Measurements from ENCODE around the gene PDE5A. TPM values are rescaled to one million over a fixed set of nuclear protein-coding genes. Genes with fewer than 3 reads are reported as not detected.

The PDE5A gene
- polyA plus RNA-seq, 3 donors, result 0.80 to 0.82 TPM; not detected in 1

- no peaks in the 10 kb centered on the region for H3K79me2 ChIP-seq (ENCODE audit: insufficient read depth, low read length)
- intact Hi-C loops (cut with micrococcal nuclease), result loop anchor here in 1 of 2 donors (10.0 kb wide), 1 partner anchor 650 kb away; no protein-coding TSS in a partner anchor
- H3K27me3 Mint-ChIP-seq (ENCODE audit: low read depth in 3 of 3), result peaks cover 39 to 53% (median 42%) of the 10 kb centered on the region in 3 donors
Observed at GRCh38 chr4:119624356-119624755, 4.2 kb downstream of the PDE5A start.

DNA sequence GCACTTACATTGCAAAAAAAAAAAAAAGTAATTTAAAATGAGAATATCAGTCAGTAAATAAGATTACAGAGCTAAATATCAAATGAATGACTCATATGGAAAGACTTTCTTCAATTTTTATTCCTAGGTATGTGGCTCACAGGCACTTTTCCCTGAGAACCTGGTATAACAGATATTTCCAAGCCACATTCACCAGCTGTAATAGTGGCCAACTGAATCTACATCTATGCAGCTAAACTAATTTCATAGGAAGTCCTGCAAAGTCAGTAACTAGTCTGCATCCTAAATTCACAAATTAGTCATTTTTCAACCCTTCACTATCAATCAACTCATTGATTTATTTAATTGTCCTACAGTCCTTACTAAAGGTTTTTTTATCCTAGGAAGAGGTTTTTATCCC, 5.6 kb downstream of the PDE5A start:
- no peak for TF ChIP-seq CTCF (IDR thresholded peaks at IDR 0.05)
- Mint-ChIP-seq H3K4me1 (peaks cover 14% of the 10 kb centered on the region), H3K27me3 (ENCODE audit: low read depth in 3 of 3) (peaks cover 28 to 40% (median 31%) of the 10 kb centered on the region in 3 donors), H3K27ac (no peak overlapping the region), H3K9me3 (peaks cover 0 to 9% (median 6%) of the 10 kb centered on the region in 7 donors), H3K4me3 (no peak overlapping the region), H3K36me3 (peaks cover 6 to 7% of the 10 kb centered on the region in 2 donors)
- Histone ChIP-seq H3K4me1 (ENCODE audit: control insufficient read depth in 1 of 2, insufficient read depth in 2 of 2, low read length in 2 of 2) (peaks cover 15 to 17% of the 10 kb centered on the region in 2 donors), H3K4me3 (replicated peaks in 1 of 3; ENCODE audit: low read depth in 2 of 3, low read length in 3 of 3) (no peak overlapping the region), H2AFZ (ENCODE audit: insufficient read depth, low read depth, low read length, poor library complexity, severe bottlenecking) (no peak overlapping the region), H3K4me2 (replicated peaks; ENCODE audit: extremely low read depth, low read length, poor library complexity, severe bottlenecking) (no peak overlapping the region), H3K9ac (ENCODE audit: insufficient read depth, low read length, poor library complexity, severe bottlenecking) (no peak overlapping the region), H3K9me3 (replicated peaks in 1 of 2; ENCODE audit: control insufficient read depth in 1 of 2, insufficient read depth in 1 of 2, low read length in 2 of 2) (no peaks in the 10 kb centered on the region), H3K36me3 (replicated peaks in 1 of 2; ENCODE audit: control insufficient read depth in 1 of 2, insufficient read depth in 2 of 2, low read length in 2 of 2) (no peaks in the 10 kb centered on the region), H4K20me1 (ENCODE audit: insufficient read depth, low read length) (no peaks in the 10 kb centered on the region), H3K27ac (ENCODE audit: low read depth in 1 of 2, low read length in 2 of 2) (no peak overlapping the region), H3K79me2 (ENCODE audit: insufficient read depth, low read length) (no peaks in the 10 kb centered on the region), H3K27me3 (ENCODE audit: control insufficient read depth in 2 of 2, insufficient read depth in 2 of 2, low read length in 2 of 2) (peaks cover 25 to 34% of the 10 kb centered on the region in 2 donors)
- intact Hi-C loops (cut with micrococcal nuclease), result loop anchor here in 1 of 2 donors (10.0 kb wide), 1 partner anchor 648 kb away; no protein-coding TSS in a partner anchor
- no peak for DNase-seq

More at GRCh38 chr4:119624356-119624755, 4.2 kb downstream of the PDE5A start:
- H3K27me3 ChIP-seq (ENCODE audit: control insufficient read depth in 2 of 2, insufficient read depth in 2 of 2, low read length in 2 of 2), result peaks cover 34 to 45% of the 10 kb centered on the region in 2 donors
- H3K27ac ChIP-seq (ENCODE audit: low read depth in 1 of 2, low read length in 2 of 2), result no peak overlapping the region
- Mint-ChIP-seq H3K36me3 (peaks cover 6 to 7% of the 10 kb centered on the region in 2 donors), H3K27ac (no peak overlapping the region), H3K4me3 (no peak overlapping the region), H3K9me3 (peaks cover 0 to 9% (median 6%) of the 10 kb centered on the region in 7 donors), H3K4me1 (peaks cover 22% of the 10 kb centered on the region)
- no peak overlapping the region for H3K4me2 ChIP-seq (replicated peaks; ENCODE audit: extremely low read depth, low read length, poor library complexity, severe bottlenecking)
- no peak for DNase-seq
- no peak overlapping the region for H3K4me3 ChIP-seq (replicated peaks in 1 of 3; ENCODE audit: low read depth in 2 of 3, low read length in 3 of 3)
- no peaks in the 10 kb centered on the region for H4K20me1 ChIP-seq (ENCODE audit: insufficient read depth, low read length)
- peaks cover 25 to 30% of the 10 kb centered on the region in 2 donors for H3K4me1 ChIP-seq (ENCODE audit: control insufficient read depth in 1 of 2, insufficient read depth in 2 of 2, low read length in 2 of 2)
- no peaks in the 10 kb centered on the region for H3K36me3 ChIP-seq (replicated peaks in 1 of 2; ENCODE audit: control insufficient read depth in 1 of 2, insufficient read depth in 2 of 2, low read length in 2 of 2)
- no peak for TF ChIP-seq CTCF (IDR thresholded peaks at IDR 0.05)
- H3K9me3 ChIP-seq (replicated peaks in 1 of 2; ENCODE audit: control insufficient read depth in 1 of 2, insufficient read depth in 1 of 2, low read length in 2 of 2), result no peaks in the 10 kb centered on the region
- whole genome bisulfite sequencing (ENCODE audit: insufficient coverage), result no CpG with 5 or more reads among the region's 4 CpGs
- no peak overlapping the region for H2AFZ ChIP-seq (ENCODE audit: insufficient read depth, low read depth, low read length, poor library complexity, severe bottlenecking)
- H3K9ac ChIP-seq (ENCODE audit: insufficient read depth, low read length, poor library complexity, severe bottlenecking), result no peak overlapping the region

All from CD14-positive monocyte (primary cell).